Measurements from ENCODE around the gene ITPK1.

DNA sequence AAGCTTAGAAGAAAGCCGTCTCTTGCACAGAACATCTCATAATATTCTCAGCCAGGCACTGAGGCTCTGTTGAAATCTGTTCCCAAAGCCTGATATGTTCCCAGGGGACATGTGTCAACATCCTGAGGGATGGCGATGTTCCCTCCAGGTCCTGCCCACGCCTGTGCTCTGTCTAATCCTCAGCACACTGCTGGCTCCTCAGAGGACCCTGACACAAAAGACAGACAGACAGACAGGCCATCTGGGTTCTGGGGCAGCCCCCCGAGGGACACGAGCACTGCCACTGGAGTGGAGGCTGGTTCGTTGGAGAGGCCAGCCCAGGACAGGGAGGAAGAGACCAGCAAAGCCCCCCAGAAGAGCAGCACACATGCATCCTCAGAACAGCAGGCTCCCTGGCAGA, 165.0 kb downstream of the ITPK1 start:
- no peak for TF ChIP-seq CTCF (IDR thresholded peaks at IDR 0.05; ENCODE audit: borderline replicate concordance, extremely low read depth, low read length, poor library complexity, severe bottlenecking)
- TF ChIP-seq EZH2 (IDR thresholded peaks at IDR 0.05; ENCODE audit: borderline replicate concordance, low read depth, low read length, severe bottlenecking), result no peak

Data from DND-41 (cell line).